Neural progenitor cell (in vitro differentiated cells): ENCODE data around the gene CARD8. TPM values are rescaled to one million over a fixed set of nuclear protein-coding genes. Genes with fewer than 3 reads are reported as not detected.
A peak's percentile ranks its signal among the peaks of the same experiment; 100 is the strongest.

Experiments used
- DNase-seq: peaks from one replicate; pipeline ENCODE4 v3.0.0-alpha.2; 2016; ENCODE audit warnings: low spot score
- H2AFZ ChIP-seq: fragments of 200-600 bp; sonication (generic); replicated peaks from 2 replicates; pipeline ENCODE4 v1.6.1; 2016; ENCODE audit warnings: antibody characterized with exemption
- H3F3A ChIP-seq: fragments of 200-600 bp; sonication (generic); 2 replicates; pipeline ENCODE4 v1.6.1; 2016; ENCODE audit warnings: antibody characterized with exemption, low read depth
- H3K27ac ChIP-seq: fragments of 200-600 bp; sonication (generic); 2 replicates; pipeline ENCODE4 v1.5.1; 2016; ENCODE audit warnings: mild to moderate bottlenecking
- H3K27me3 ChIP-seq: fragments of 200-600 bp; sonication (generic); 2 replicates; pipeline ENCODE4 v1.6.1; 2016; ENCODE audit warnings: mild to moderate bottlenecking, moderate library complexity
- H3K36me3 ChIP-seq: fragments of 200-600 bp; sonication (generic); 2 replicates; pipeline ENCODE4 v1.5.1; 2016
- H3K4me1 ChIP-seq: fragments of 200-600 bp; sonication (generic); 2 replicates; pipeline ENCODE4 v1.6.1; 2016; ENCODE audit warnings: mixed run types
- H3K4me2 ChIP-seq: fragments of 200-600 bp; sonication (generic); 2 replicates; pipeline ENCODE4 v1.6.1; 2016
- H3K4me3 ChIP-seq: fragments of 200-600 bp; sonication (generic); 2 replicates; pipeline ENCODE4 v1.5.1; 2016
- H3K79me2 ChIP-seq: fragments of 200-600 bp; sonication (generic); 2 replicates; pipeline ENCODE4 v1.6.1; 2016; ENCODE audit warnings: low read depth
- H3K9ac ChIP-seq: fragments of 200-600 bp; sonication (generic); 2 replicates; pipeline ENCODE4 v1.6.1; 2016
- H3K9me3 ChIP-seq: fragments of 200-600 bp; sonication (generic); 2 replicates; pipeline ENCODE4 v1.5.1; 2016; ENCODE audit warnings: low read depth
- H4K20me1 ChIP-seq: fragments of 200-600 bp; sonication (generic); 2 replicates; pipeline ENCODE4 v1.6.1; 2016; ENCODE audit warnings: low read depth
- H3K27ac Mint-ChIP-seq: 3 replicates; pipeline ENCODE4 v1.8.0; 2021; ENCODE audit warnings: mixed read lengths
- H3K27me3 Mint-ChIP-seq: 2 replicates; pipeline ENCODE4 v1.8.0; 2022; ENCODE audit warnings: low read depth, mild to moderate bottlenecking, inconsistent platforms, moderate library complexity, mixed read lengths; ENCODE audit not compliant: insufficient read depth
- H3K36me3 Mint-ChIP-seq: 3 replicates; pipeline ENCODE4 v1.8.0; 2021; ENCODE audit warnings: mixed read lengths
- H3K4me1 Mint-ChIP-seq: 3 replicates; pipeline ENCODE4 v1.8.0; 2021; ENCODE audit warnings: mixed read lengths
- H3K4me3 Mint-ChIP-seq: 3 replicates; pipeline ENCODE4 v1.8.0; 2021; ENCODE audit warnings: mild to moderate bottlenecking, moderate library complexity, mixed read lengths
- H3K9me3 Mint-ChIP-seq: 3 replicates; pipeline ENCODE4 v1.8.0; 2020; ENCODE audit warnings: mixed read lengths
- EZH2 ChIP-seq: fragments of 200-600 bp; sonication (generic); IDR thresholded peaks from 2 replicates; pipeline ENCODE4 v1.6.1; 2017; ENCODE audit warnings: antibody characterized with exemption, mild to moderate bottlenecking, moderate library complexity
- EZH2phosphoT487 ChIP-seq: fragments of 200-600 bp; sonication (generic); IDR thresholded peaks from 2 replicates; pipeline ENCODE4 v1.6.1; 2017; ENCODE audit warnings: antibody characterized with exemption
- total RNA-seq: library from RNA; depleted of rRNA; stranded (reverse); fragments of >200 nt; gene quantifications from 2 replicates; pipeline ENCODE4 v1.2.3, GENCODE V29; 2015; ENCODE audit warnings: low replicate concordance
- TF ChIP-seq, protein P1 (sequence below): fragments of 200-600 bp; sonication (generic); IDR thresholded peaks from 2 replicates; pipeline ENCODE4 v1.5.1; 2017; ENCODE audit warnings: antibody characterized with exemption, mild to moderate bottlenecking

The CARD8 gene
- total RNA-seq, 1 donor from 2014 or later = 59.7 TPM

DNA sequence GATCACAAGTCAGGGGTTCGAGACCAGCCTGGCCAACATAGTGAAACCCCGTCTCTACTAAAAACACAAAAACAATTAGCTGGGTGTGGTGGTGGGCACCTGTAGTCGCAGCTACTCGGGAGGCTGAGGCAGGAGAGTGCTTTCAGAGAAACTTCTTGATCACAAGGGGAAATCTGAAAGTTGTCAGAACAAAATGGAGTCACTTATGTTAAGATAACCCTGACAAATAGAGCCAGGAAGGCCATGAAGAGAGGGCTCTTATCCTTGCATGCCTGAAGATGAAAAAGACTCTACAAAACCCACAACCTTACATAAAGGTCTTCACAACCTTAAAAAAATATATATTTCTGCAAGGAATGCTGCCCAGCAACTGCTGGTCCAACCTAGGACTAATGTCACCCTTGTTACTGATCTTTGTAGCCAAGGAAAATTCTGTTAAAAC lies 1.2 kb downstream of the CARD8 start:
- H3K9me3 Mint-ChIP-seq = no peaks in the 10 kb centered on the region
- peaks cover 25% of the 10 kb centered on the region for H3K36me3 Mint-ChIP-seq
- H3K9ac ChIP-seq = no peak overlapping the region
- H3K27me3 ChIP-seq = peaks cover 3% of the 10 kb centered on the region
- no peak for DNase-seq
- no peaks in the 10 kb centered on the region for H4K20me1 ChIP-seq
- no peak for TF ChIP-seq EZH2
- TF ChIP-seq, protein P1, sequence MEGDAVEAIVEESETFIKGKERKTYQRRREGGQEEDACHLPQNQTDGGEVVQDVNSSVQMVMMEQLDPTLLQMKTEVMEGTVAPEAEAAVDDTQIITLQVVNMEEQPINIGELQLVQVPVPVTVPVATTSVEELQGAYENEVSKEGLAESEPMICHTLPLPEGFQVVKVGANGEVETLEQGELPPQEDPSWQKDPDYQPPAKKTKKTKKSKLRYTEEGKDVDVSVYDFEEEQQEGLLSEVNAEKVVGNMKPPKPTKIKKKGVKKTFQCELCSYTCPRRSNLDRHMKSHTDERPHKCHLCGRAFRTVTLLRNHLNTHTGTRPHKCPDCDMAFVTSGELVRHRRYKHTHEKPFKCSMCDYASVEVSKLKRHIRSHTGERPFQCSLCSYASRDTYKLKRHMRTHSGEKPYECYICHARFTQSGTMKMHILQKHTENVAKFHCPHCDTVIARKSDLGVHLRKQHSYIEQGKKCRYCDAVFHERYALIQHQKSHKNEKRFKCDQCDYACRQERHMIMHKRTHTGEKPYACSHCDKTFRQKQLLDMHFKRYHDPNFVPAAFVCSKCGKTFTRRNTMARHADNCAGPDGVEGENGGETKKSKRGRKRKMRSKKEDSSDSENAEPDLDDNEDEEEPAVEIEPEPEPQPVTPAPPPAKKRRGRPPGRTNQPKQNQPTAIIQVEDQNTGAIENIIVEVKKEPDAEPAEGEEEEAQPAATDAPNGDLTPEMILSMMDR = no peak
- TF ChIP-seq EZH2phosphoT487 = no peak
- no peak overlapping the region for H2AFZ ChIP-seq
- no peaks in the 10 kb centered on the region for H3K9me3 ChIP-seq
- peak overlapping the region; percentile 98 for H3K4me3 Mint-ChIP-seq
- H3K4me2 ChIP-seq = peak overlapping the region; percentile 94
- H3K4me1 ChIP-seq = peaks cover 7% of the 10 kb centered on the region
- H3K27ac Mint-ChIP-seq = no peak overlapping the region
- no peak overlapping the region for H3K27ac ChIP-seq
- H3K4me3 ChIP-seq = peak overlapping the region; percentile 100
- peaks cover 27% of the 10 kb centered on the region for H3K79me2 ChIP-seq
- peaks cover 5% of the 10 kb centered on the region for H3F3A ChIP-seq
- H3K27me3 Mint-ChIP-seq = no peaks in the 10 kb centered on the region
- H3K36me3 ChIP-seq = peaks cover 4% of the 10 kb centered on the region
- peaks cover 17% of the 10 kb centered on the region for H3K4me1 Mint-ChIP-seq

DNA sequence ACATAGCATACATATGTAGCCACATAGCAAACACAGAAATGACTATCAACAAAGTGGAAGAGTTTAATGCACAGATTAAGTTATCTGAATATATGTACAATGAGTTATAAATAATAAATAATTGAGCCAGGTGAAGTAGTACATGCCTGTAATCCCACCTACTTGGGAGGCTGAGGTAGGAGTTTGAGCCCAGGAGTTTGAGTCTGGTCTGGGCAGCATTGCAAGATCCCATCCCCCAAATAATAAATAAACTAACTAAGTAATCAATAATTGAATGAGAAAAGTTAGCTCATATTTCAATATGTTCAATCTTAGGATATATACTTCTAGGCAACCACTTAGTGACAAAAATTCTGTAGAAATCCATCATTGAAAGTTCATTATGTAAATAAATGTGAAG lies 1.7 kb downstream of the CARD8 start:
- no peak overlapping the region for H3K9ac ChIP-seq
- Mint-ChIP-seq H3K36me3 (peaks cover 26% of the 10 kb centered on the region), H3K4me3 (peak overlapping the region; percentile 98), H3K9me3 (no peaks in the 10 kb centered on the region), H3K27me3 (no peaks in the 10 kb centered on the region), H3K27ac (no peak overlapping the region), H3K4me1 (peaks cover 16% of the 10 kb centered on the region)
- H2AFZ ChIP-seq = no peak overlapping the region
- peaks cover 4% of the 10 kb centered on the region for H3K36me3 ChIP-seq
- peaks cover 7% of the 10 kb centered on the region for H3K4me1 ChIP-seq
- no peak overlapping the region for H3K27ac ChIP-seq
- H3K27me3 ChIP-seq = no peaks in the 10 kb centered on the region
- TF ChIP-seq, protein P1 = no peak
- TF ChIP-seq EZH2 (no peak), EZH2phosphoT487 (no peak)
- no peaks in the 10 kb centered on the region for H3K9me3 ChIP-seq
- H4K20me1 ChIP-seq = no peaks in the 10 kb centered on the region
- H3K4me3 ChIP-seq = no peak overlapping the region
- no peak for DNase-seq
- H3K4me2 ChIP-seq = no peak overlapping the region
- peaks cover 5% of the 10 kb centered on the region for H3F3A ChIP-seq
- H3K79me2 ChIP-seq = peaks cover 27% of the 10 kb centered on the region

DNA sequence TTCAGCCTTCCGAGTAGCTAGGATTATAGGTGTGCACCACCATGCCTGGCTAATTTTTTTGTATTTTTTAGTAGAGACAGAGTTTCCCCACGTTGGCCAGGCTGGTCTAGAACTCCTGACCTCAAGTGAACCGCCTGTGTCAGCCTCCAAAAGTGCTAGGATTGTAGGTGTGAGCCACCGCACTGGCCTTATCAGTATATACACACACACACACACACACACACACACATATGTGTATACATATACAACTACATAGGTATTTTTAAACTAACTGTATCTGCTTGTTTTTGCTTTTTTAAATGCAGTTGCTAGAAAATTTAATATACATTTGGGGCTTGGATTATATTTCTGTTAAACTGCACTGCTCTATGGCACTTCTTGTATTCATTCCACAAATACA lies 3.1 kb downstream of the CARD8 start:
- no peak overlapping the region for H3K4me2 ChIP-seq
- H3F3A ChIP-seq = peaks cover 5% of the 10 kb centered on the region
- peaks cover 7% of the 10 kb centered on the region for H3K4me1 ChIP-seq
- no peak overlapping the region for H3K27ac ChIP-seq
- no peak for TF ChIP-seq EZH2phosphoT487
- TF ChIP-seq, protein P1 = no peak
- TF ChIP-seq EZH2 = no peak
- H3K4me3 Mint-ChIP-seq = no peak overlapping the region
- peaks cover 27% of the 10 kb centered on the region for H3K79me2 ChIP-seq
- no peak overlapping the region for H2AFZ ChIP-seq
- no peaks in the 10 kb centered on the region for H3K9me3 Mint-ChIP-seq
- peaks cover 16% of the 10 kb centered on the region for H3K36me3 ChIP-seq
- H3K9me3 ChIP-seq = no peaks in the 10 kb centered on the region
- no peak overlapping the region for H3K4me3 ChIP-seq
- H3K27me3 Mint-ChIP-seq = no peaks in the 10 kb centered on the region
- H3K36me3 Mint-ChIP-seq = peaks cover 36% of the 10 kb centered on the region
- H3K4me1 Mint-ChIP-seq = peaks cover 16% of the 10 kb centered on the region
- DNase-seq = no peak
- H4K20me1 ChIP-seq = no peaks in the 10 kb centered on the region
- no peak overlapping the region for H3K9ac ChIP-seq
- H3K27ac Mint-ChIP-seq = no peak overlapping the region
- H3K27me3 ChIP-seq = no peaks in the 10 kb centered on the region
